GM21825 (cell line): ENCODE data around the gene SMAD4.
"Not testable (repeated sequence)": the region's sequence is repeated elsewhere in the genome, so short reads cannot be mapped to it uniquely, and the experiment has no call there.

Source experiments
- ATAC-seq: cut with Tn5 transposase; IDR thresholded peaks from one replicate; pipeline ENCODE4 v1.9.1; 2021; ENCODE audit warnings: mild to moderate bottlenecking, moderate library complexity; ENCODE audit not compliant: unreplicated experiment

Gene SMAD4

DNA sequence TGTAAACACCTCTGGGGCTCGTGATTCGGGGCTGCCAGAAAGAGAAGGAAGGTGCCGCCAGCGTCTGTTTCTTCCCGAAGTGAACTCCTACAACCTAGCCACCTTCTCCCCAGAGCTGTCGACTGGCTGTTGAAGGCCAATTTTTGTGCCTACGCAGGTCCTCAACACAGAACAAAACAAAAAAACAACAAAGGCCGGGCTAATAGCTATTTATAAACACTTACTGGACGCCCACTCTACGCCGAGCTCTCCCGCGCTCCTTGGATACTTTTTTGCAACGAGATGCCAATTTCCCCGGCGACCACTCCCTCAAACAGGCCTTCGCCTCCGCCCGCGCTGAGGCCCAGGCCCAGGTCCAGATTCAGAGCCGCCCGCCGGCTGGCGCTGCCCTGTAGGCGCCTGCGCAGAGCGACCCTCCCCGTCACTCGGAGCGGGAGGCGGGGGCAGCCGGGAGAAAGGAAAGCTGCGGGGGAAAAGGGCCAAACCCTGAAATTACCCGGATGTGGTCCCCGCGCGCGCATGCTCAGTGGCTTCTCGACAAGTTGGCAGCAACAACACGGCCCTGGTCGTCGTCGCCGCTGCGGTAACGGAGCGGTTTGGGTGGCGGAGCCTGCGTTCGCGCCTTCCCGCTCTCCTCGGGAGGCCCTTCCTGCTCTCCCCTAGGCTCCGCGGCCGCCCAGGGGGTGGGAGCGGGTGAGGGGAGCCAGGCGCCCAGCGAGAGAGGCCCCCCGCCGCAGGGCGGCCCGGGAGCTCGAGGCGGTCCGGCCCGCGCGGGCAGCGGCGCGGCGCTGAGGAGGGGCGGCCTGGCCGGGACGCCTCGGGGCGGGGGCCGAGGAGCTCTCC is at the start of gene SMAD4:
TSS of gene SMAD4 (plus strand) at position 520 of the 843 bp plus-strand sequence. CDS start 16,834 bp downstream, outside the sequence.
- ATAC-seq, result peak; percentile 73

DNA sequence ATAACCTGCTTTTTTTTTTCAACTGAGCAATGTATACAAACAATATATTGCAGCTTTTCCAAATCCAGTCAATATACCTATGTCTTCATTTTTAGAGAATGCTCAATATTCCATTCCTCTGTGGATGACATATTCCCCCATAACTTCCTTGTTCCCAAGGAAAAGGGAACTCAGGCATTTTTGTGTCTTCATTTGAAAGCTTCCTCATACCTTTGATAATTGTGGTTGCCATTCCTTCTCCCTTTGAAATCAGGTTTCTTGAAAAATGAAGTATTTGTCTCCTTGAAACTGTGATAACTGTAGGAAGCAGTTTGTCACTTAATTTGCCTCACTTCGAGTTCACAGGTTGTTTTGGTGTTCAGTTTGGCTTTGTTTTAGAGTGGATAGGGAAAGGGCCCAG is 48.6 kb upstream of the SMAD4 start:
- no peak for ATAC-seq

DNA sequence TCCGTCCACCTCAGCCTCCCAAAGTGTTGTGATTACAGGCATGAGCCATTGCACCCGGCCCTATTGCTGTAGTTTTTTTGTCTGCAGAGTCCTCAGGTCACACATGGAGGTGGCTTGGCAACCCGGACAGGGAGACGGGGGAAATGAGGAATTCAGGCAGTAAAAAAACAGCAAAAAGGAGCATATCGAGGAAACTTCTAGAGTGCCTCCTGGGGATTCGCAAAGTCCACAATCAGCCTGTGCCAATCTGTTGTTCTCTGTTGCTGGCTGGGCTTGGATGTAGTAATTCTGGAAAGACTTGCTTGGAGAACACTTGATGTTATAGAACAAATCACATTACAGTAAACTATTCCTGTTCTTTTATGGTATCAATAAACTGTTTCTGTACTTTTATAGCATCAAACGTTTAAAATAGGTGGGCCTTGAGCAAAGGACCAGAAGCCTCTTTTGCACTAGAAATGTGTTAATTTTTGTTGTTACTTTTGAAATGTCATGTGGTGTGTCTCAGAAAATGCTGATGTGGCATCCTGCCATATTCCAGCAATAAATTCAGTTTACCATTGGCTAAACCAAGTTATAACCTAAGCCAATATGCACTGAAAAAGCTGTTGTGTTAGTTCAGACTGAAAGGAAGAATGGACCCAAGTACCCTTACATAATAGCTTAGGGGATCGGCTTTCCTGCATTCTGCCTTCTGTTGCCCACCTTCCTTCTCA is 47.8 kb upstream of the SMAD4 start:
- no peak for ATAC-seq

DNA sequence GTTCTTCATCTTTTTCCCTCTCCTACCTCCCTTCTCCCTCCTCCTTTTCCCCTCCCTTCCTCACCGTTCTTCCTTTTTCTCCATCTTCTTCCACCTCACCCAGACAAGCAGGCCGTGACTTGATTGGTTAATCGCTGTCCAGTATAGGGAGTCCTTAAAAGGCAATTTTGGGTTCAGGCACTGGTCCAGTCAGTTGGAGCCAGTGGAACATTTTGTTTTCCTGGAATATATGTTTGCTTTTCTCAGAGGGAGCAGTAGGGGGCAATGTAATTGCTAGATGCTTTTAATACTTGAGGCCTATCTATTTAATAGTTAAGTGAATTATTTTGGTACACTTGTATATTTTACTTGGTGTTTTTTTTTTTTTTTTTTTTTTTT is 47.2 kb upstream of the SMAD4 start:
- ATAC-seq, result no peak

DNA sequence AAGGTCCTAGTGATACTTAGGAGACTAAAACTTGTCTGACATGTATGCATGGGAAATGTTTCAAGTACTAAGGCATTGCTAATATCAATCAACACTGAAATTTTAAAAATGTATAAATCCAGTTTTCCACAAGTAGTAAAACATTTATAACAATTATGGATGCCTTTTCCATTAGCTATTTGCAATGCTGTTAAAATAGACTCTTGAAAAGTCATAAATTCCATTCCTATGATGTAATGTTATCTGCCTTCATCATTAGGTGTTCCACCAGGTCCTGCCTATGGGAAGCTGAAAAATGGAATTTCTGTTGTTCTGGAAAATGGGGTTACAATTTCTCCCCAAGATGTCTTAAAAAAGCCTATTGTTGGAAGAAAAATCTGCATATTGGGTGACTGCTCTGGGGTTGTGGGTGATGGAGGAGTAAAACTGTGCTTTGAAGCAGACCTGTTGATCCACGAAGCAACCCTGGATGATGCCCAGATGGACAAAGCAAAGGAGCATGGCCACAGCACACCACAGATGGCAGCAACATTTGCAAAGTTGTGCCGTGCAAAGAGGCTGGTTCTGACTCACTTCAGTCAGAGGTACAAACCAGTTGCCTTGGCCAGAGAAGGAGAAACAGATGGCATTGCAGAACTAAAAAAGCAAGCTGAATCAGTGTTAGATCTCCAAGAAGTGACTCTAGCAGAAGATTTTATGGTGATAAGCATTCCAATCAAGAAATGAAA is 43.5 kb upstream of the SMAD4 start:
- ATAC-seq, result no peak

DNA sequence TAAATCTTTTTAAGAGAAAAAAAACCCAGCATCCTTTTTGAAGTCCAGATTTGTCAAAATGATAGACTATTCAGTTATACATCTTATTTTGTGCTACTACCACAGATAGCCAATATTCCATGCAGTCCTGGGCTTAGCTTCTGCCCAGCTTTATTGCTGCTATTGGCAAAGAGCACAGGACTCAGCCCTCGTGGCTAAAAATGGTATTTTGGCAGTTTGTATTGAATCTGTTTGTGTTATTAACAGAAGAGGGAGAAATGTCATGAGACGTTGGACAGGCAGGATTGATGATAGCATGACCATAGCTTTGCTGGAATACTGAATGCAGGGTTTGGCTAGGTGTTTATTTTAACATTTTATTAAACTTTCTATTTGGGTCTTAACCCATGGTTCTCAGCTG is 42.8 kb upstream of the SMAD4 start:
- ATAC-seq, result no peak

DNA sequence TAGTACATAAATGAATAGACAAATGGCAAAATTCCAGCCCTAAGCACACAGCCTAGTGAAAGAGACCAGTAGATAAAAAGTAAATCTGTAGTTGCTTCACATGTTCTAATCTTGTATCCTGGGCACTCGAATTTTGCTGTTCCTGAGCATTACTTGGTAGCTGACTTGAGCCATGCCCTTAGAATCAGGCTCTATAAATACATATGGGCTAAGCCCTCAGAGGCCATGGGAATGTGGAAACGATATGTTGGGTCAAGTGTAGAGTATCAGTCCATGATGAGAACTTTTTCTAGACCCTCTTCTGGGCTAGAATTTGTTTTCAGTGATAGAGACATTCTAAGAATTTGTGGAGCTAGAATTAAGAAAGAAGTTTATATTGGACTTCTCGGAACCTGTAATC is 40.3 kb upstream of the SMAD4 start:
- ATAC-seq, result no peak

DNA sequence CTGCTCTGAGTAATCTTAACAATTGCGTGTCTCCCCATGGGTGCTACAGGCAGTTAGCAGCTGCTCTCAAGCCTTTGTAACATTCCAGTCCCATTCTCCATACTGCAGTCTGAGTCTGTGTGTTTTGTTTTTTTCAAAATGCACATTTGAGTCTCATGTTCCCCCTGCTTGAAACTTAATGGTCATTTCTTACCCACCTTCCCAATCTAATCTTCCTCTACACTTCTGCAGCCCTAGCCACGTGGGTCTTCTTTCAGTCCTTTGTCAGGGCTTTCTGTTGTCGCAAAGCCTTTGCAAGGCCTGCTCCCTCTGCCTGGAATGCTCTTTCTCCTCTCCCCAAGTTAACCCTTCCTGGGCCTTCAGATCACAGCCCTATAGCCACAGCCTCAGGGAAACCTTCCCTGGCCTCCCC is 37.7 kb upstream of the SMAD4 start:
- no peak for ATAC-seq

DNA sequence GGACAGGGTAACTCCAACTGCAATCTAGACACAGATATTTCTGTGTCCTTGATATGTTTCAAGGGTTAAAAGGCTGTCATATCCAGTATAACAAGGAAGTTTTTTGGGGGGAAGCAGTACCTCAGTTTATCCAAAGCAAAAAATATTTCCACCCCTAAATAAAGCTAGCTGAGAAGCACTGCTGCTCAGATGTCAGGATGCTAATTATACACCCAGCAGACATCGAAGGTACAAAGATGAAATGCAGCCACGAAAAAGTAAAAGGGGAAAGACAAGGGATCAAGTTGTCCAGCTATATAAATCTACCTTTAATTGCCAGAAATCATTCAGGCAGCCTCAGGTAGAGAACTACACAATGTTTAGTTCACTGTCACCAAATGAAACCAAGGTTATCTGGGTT is 36.0 kb upstream of the SMAD4 start:
- ATAC-seq, result no peak

DNA sequence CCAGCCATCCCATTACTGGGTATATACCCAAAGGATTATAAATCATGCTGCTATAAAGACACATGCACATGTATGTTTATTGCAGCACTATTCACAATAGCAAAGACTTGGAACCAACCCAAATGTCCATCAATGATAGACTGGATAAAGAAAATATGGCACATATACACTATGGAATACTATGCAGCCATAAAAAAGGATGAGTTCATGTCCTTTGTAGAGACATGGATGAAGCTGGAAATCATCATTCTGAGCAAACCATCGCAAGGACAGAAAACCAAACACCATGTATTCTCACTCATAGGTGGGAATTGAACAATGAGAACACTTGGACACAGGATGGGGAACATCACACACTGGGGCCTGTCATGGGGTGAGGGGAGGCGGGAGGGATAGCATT is 26.8 kb upstream of the SMAD4 start:
- ATAC-seq, result not testable (repeated sequence)

DNA sequence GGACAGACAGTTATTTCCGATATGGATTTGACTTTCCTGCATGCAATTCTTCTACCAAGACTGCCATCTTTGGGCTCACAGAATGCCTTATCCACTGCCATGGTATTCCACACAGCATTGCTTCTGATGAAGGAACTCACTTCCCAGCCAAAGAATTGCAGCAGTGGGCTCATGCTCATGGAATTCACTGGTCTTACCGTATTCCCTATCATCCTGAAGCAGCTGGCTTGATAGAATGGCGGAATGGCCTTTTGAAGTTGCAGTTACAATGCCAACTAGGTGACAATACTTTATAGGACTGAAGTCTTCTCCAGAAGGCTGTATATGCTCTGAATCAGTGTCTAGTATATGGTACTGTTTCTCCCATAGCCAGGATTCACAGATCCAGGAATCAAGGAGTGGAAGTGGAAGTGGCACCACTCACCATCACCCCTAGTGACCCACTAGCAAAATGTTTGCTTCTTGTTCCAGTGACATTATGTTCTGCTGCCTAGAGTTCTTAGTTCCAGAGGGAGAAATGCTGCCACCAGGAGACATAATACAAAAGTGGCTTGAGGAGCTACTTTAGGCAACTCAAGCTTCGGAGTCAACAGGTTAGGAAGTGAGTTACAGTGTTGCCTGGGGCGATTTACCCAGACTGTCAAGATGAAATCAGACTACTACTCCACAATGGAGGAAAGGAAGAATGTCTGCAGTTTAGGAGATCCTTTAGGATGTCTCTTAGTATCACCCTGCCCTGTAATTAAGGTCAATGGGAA is 23.8 kb upstream of the SMAD4 start:
- no peak for ATAC-seq

DNA sequence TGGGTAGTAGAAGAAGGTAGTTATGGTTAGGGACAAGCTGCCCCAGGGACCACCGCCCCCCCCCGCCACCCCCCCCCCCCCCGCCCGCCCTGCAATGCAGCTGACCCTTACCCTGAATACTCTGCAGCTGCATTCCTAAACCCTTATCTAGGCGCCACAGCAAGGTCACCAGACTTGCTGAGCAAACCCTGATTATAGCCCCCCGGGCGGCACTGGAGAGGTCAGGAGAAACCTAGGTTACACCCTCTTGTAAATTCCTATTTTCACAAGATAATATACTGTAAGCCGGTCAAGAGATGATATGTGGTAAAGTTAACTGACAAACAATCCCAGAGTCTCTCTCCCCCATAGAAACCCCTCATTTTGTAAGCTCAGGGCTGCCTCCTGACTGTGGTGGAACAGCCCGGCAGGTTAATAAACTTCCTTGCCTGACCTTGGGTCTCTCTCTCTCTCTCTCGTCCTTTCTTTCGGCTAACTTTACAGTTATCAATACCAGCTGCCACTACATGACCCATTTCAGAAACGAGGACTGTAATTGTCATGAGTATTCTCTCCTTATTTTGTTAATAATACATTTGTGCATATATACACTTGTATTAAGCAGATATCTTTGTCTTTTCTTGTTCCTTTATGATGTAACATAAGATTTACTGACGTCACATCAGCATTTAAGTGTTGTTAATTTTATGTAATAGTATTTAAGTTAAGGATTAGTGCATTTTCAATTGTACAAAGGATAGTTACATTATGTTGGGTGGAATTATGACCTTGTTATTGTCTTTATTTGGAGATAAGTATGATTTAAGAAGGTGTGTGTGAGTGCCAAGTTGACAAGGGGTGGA is 22.8 kb upstream of the SMAD4 start:
- ATAC-seq, result no peak

DNA sequence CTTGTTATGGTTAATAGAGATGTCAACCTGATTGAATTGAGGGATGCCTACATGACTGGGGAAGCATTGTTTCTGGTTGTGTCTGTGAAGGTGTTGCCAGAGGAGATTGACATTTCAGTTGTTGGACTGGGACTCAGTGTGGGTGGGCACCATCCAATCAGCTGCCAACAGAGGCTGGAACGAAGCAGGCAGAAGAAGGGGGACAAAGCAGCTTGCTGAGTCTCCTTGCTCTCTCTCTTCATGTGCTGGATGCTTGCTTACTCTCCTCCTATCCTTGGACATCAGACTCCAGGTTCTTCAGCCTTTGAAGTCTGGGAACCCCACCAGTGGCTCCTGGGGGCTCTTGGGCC is 22.2 kb upstream of the SMAD4 start:
- no peak for ATAC-seq

DNA sequence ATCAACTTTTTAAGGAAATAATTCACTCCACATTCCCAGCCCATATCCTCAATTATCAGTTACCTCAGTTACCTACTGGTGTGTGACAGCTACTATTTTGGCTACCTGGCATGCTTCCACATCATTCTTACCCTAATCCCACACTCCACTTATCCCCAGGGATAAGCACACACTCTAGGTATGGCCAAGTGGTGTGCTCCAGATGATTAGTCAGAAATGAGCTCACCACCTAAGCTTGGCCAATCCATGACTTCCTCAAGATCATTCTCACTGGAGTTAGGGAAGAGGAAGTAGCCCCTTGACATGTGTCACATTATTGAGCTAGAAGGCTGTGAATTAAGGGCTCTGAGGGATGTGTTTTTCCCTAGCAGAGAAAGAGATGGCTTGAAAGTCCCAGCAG is 20.9 kb upstream of the SMAD4 start:
- no peak for ATAC-seq

DNA sequence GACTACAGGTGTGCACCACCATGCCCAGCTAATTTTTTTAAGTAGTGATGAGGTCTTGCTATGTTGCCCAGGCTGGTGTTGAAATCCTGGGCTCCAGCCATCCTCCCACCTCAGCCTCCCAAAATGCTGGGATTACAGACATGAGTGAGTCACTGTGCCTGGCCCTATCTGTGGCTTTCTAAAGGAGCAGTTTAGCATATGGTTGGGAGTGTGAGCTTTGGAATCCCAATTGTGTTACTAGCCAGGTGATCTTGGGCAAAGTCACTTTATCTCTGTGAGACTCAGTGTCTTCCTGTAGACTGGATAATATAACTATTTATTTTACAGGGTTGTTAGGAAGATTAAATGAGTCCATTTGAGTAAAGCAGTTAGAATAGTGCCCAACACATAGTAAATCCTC is 19.8 kb upstream of the SMAD4 start:
- no peak for ATAC-seq

DNA sequence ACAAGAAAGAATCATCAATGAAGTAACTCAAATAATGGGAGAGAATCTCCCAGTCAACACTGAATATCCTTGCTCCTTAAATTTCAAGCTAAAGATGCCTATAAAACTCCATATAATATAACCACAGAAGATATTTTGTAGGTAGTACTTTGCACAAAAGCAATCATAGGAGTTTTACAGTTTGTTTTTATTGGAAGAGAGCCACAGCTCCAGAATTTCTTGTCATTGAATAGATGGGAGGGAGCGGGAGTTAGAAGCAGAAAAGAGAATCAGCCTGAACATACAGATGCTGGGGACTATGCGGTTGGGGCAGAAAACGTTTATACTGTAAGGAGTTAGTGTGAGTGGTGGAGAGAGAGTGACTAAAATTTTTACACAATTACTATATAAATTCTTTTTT is 18.3 kb upstream of the SMAD4 start:
- no peak for ATAC-seq

DNA sequence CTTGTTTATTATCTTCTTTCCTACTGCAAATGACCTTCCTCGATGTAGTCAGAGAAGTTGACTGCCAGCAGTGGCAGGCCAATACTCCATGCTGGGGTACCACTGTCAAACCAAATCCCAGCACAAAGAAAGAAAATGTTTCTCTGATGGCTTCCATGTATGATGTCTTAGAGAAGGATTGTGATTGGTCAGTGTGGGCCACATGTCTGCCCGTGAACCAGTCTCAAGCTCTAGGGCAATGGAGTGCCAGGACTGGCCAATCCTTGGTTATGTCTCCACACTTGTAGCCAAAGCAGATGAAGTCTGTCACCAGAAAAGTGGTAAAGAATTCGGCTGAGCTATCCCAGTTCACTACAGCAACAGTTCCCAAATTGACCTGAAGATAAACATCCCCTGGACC is 17.6 kb upstream of the SMAD4 start:
- no peak for ATAC-seq

DNA sequence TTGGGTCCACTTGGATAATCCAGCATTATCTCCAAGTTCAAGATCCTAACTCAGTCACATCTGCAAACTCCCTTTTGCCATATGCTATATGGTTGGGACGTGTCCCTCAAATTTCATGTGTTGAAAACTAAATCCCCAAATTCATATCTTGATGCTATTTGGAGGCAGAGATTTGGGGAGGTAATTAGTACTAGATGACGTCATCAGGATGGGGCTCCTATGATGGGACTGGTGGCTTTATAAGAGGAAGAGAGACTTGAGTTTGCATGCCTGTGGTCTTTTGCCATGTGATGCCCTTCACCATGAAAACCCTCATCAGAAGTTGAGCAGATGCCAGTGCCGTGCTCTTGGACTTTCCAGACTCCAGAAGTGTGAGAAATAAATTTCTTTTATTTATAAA is 16.8 kb upstream of the SMAD4 start:
- ATAC-seq, result no peak

DNA sequence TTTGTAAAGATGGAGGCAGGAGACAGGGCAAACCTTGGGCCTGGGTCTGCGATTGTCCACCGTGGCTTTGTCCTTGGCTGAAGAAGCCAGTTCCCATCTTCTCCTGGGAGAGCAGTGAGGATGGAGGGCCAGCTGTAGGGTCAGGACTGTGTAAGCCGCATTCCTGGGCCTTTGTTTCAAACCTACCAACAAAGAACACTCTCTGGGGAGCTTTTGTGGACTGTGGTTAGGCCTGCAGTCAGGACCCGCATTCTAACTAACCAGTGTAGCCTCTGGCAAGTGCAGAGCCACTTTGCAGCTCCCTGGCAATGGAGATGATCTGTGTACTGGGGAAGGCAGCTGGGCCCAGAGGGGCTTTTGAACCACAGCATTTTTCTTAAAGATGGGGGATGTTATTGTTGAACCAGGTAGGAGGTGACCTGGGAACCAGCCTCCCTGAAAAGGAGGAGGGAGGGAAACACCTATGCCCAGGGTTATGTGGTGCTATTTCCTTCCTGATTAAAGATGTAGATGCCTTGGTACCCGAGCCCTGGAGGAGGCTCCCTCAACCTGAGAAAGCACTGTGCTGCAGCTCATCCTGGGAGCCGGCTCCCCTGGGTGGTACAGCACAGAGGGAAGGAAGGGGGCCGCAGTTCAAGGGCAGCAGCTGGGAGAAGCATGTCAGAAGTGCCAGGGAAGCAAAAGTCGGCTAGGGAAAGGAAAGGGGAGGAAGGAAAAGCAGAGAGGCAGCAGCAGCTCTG is 12.7 kb upstream of the SMAD4 start:
- no peak for ATAC-seq

DNA sequence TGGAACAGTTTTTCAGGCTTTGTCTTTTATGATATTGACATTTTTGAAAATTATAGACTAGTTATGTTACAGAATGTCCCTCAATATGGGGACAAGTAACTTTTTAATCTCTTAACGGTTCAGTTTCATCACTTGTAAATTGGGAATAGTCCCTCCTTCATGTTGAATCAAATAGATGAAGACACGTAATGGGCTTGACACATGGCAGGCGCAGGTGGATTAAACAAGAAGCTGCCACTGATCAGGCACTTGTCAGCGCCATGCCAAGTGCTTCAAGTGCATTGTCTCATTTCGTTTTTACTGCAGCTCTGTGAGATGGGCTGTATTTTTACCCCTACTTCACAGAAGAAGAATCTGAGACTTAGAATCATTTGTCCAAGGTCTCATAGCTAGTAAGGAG is 9.5 kb upstream of the SMAD4 start:
- ATAC-seq, result no peak
